Cardiac muscle cell (in vitro differentiated cells and primary cell): ENCODE data around the gene FHL3. TPM values are rescaled to one million over a fixed set of nuclear protein-coding genes. Genes with fewer than 3 reads are reported as not detected.

Experiments
- DNase-seq, 2 donors: peaks; one replicate each; pipeline versions ENCODE4 v3.0.0 to v3.0.0-alpha.2; 2010 to 2017; ENCODE audit warnings: low read depth in 1 of 2, low spot score in 1 of 2
- H3K27ac ChIP-seq: fragments of 200-600 bp; sonication (generic); 2 replicates; pipeline ENCODE4 v1.5.1; 2016
- H3K27me3 ChIP-seq: fragments of 200-600 bp; sonication (generic); 2 replicates; pipeline ENCODE4 v1.6.0; 2016; ENCODE audit warnings: control low read depth
- H3K36me3 ChIP-seq: fragments of 200-600 bp; sonication (generic); 2 replicates; pipeline ENCODE4 v1.5.1; 2016; ENCODE audit warnings: control low read depth
- H3K4me1 ChIP-seq: fragments of 200-600 bp; sonication (generic); 2 replicates; pipeline ENCODE4 v1.8.1; 2017; ENCODE audit warnings: low read depth, mild to moderate bottlenecking, mixed run types
- H3K4me3 ChIP-seq: fragments of 200-600 bp; sonication (generic); 2 replicates; pipeline ENCODE4 v1.5.1; 2016; ENCODE audit warnings: mild to moderate bottlenecking
- H3K9me3 ChIP-seq: fragments of 200-600 bp; sonication (generic); 2 replicates; pipeline ENCODE4 v1.5.1; 2017; ENCODE audit warnings: low read depth, mild to moderate bottlenecking, control low read depth
- polyA plus RNA-seq: library from polyadenylated mRNA; unstranded; fragments of >200 nt; fragmentation: Nextera tagmentation; extraction: Ambion mirVana; gene quantifications from 2 replicates; pipeline ENCODE4 v1.2.1, GENCODE V29; 2016
- total RNA-seq: library from RNA; depleted of rRNA; stranded (reverse); fragments of >200 nt; gene quantifications from 2 replicates; pipeline ENCODE4 v1.2.3, GENCODE V29; 2016
- TF ChIP-seq, protein P1 (sequence below): IDR thresholded peaks from 2 replicates; pipeline ENCODE4 v1.5.1; 2012; ENCODE audit warnings: low read depth, mild to moderate bottlenecking, low read length

Gene FHL3
- total and polyA plus RNA-seq, 2 experiments from 2014 or later: 33.0 to 47.4 TPM

DNA sequence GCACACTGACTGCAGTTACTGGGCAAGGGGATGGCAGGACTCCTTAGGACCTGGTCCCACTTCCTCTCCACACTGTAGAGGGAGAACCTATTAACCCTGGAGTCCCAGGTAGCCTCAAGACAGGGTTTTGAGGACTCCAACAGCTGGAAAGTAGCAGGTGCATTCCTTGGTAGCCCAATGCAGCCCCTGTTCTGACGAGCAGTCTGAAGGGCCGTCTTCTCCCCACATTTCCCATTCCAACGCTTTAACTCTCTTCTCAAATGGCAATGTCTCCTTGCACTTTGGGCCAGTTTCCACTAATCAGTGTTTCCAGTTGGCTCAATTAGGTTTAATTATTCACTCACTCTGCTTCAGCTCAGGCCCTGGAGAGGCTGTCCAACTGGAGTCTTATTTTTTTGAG, 49.6 kb downstream of the FHL3 start:
- no peak for DNase-seq
- no peaks in the 10 kb centered on the region for H3K27me3 ChIP-seq
- no peak overlapping the region for H3K27ac ChIP-seq
- no peaks in the 10 kb centered on the region for H3K9me3 ChIP-seq
- TF ChIP-seq, protein P1, sequence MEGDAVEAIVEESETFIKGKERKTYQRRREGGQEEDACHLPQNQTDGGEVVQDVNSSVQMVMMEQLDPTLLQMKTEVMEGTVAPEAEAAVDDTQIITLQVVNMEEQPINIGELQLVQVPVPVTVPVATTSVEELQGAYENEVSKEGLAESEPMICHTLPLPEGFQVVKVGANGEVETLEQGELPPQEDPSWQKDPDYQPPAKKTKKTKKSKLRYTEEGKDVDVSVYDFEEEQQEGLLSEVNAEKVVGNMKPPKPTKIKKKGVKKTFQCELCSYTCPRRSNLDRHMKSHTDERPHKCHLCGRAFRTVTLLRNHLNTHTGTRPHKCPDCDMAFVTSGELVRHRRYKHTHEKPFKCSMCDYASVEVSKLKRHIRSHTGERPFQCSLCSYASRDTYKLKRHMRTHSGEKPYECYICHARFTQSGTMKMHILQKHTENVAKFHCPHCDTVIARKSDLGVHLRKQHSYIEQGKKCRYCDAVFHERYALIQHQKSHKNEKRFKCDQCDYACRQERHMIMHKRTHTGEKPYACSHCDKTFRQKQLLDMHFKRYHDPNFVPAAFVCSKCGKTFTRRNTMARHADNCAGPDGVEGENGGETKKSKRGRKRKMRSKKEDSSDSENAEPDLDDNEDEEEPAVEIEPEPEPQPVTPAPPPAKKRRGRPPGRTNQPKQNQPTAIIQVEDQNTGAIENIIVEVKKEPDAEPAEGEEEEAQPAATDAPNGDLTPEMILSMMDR: no peak
- peaks cover 5% of the 10 kb centered on the region for H3K4me1 ChIP-seq
- H3K4me3 ChIP-seq: no peak overlapping the region
- peaks cover 22% of the 10 kb centered on the region for H3K36me3 ChIP-seq

DNA sequence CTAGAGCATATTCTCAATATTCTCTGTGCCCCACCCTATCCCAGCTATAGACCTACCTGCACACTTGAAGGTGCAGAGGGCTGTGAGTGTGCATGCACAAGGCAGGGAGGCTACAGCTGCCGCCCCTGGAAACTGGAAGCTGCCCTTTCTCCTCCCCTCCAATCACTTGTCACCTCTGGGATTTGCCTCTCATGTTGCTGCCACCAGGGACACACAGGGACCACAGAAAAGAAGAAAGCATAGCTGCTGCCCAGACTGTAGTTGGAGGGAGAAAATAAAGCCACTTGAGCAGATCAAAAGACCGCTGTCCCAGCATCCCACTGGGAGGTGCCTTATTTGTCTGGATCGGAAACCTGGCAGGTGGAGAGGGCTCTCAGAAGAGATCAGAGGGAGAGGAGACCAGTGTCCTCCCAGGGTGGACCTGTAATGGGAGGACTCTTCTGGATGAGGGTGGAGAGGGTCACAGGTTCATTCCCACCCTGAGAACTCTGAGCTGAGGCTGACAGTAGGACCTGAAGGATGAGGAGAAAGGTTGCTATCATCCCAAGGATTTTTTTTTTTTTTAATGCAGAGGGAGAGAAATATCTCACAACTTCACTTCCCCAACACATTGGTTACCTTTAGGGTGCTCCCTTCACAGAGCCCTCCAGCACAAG, 50.9 kb downstream of the FHL3 start:
- Histone ChIP-seq H3K36me3 (peaks cover 16% of the 10 kb centered on the region), H3K27ac (no peak overlapping the region), H3K27me3 (no peaks in the 10 kb centered on the region), H3K9me3 (no peaks in the 10 kb centered on the region), H3K4me3 (no peak overlapping the region), H3K4me1 (peaks cover 5% of the 10 kb centered on the region)
- peak in 1 of 2 donors; percentile 63 for DNase-seq
- TF ChIP-seq, protein P1: no peak

DNA sequence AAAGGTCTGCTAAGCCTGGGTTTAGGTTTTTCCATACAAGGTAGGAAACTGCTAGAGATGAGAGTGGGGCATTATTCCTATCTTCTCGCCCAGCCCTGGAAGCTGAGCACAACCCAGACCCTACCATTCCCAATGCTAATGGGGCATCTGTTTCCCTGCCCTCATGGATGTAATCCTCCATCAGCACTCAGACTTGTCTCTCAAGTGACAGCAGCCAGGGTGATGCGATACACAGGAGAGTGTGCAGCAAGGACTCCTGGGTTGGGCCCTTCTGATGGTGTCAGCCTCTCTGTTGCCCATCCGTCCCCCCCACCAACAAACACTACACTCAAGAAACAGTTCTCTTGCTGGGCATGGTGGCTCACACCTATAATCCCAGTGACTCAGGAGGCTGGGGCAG, 52.6 kb downstream of the FHL3 start:
- H3K27me3 ChIP-seq: no peaks in the 10 kb centered on the region
- no peak for DNase-seq
- no peak overlapping the region for H3K27ac ChIP-seq
- H3K4me1 ChIP-seq: peaks cover 5% of the 10 kb centered on the region
- TF ChIP-seq, protein P1: no peak
- H3K4me3 ChIP-seq: no peak overlapping the region
- peaks cover 2% of the 10 kb centered on the region for H3K36me3 ChIP-seq
- no peaks in the 10 kb centered on the region for H3K9me3 ChIP-seq

DNA sequence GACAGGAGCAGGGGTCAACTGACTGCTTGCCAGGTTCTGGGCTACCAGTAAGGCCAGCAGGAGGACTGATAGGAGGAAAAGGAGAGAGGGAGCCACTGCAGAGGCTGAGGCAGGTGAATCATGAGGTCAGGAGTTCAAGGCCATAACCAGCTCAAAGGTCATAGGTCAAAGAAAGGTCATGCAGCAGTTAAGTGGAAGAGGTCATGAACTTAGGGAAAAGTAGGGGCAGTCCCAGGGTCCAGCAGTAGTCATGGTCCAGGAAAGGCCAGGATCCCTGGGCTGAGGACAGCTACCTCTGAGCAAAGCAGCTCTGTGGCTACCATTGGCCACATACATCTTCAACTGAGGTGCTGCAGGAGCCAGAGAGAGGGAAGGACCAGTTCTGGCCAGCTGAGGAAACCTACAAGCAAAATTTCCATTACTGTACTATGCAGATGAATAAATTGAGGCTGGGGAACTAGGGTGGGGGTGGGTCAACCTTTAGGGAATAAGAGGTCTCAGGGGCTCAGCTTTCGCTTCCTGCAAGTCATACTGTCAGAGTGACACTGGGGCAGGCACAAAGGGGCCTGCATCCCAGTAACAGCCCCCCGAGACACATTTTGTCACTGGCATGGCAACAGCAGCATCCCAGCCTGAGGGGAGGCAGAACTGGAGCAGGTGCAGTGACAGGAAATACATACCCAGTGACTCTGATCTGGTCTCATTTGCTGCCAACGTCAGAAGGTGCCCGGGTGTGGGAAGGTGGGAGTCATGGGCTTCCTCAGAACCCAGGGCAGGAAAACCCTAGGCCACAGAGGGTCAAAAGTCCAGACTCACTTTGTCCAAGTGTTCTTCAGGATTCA, 53.3 kb downstream of the FHL3 start:
- TF ChIP-seq, protein P1: no peak
- Histone ChIP-seq H3K4me3 (no peak overlapping the region), H3K27me3 (no peaks in the 10 kb centered on the region), H3K27ac (no peak overlapping the region), H3K9me3 (no peaks in the 10 kb centered on the region), H3K4me1 (peaks cover 5% of the 10 kb centered on the region), H3K36me3 (no peaks in the 10 kb centered on the region)
- DNase-seq: no peak

DNA sequence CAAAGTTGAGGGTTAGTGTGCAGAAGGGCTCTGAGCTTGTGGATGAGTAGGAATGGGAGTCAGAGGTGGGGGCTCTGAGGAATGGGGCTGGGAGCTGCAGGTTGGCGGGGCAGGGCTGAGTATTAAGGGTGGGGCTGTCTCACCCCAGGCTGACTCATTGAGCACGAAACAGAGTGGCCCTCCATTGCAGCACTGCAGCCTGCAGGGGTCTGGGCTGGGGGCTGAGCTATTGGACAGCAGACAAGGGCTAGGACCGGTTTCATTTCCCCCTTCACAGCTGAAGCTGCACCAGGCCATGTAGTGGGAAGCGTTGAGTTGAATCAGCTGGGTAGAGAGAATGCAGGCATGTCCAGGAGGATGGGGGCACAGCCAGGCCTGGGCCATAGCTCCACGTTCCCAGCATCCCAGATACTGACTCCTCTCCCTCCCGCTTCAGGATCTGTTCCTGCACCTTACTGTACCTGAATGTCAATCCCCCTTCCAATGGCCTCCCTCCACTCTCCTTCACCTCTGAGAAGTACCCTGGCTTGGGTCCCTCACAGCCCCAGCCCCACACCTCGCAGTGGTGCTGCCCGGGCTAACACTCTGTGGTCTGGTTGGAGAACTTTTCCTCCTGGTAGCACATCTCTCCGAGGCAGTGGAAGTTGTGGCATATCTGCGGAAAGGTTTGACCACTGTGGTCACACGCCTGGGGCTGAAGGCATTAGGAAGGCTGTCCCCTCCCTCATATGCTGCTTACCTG, 54.1 kb downstream of the FHL3 start:
- Histone ChIP-seq H3K9me3 (no peaks in the 10 kb centered on the region), H3K36me3 (no peaks in the 10 kb centered on the region), H3K27me3 (no peaks in the 10 kb centered on the region), H3K27ac (no peak overlapping the region), H3K4me3 (no peak overlapping the region), H3K4me1 (peaks cover 5% of the 10 kb centered on the region)
- TF ChIP-seq, protein P1: no peak
- no peak for DNase-seq
